Thyroid gland (tissue), 4 donors: Measurements from ENCODE around the gene SLC6A17.

Experiments
- POLR2A ChIP-seq, 2 donors: fragments of 450-650 bp; IDR thresholded peaks; one replicate each; pipeline ENCODE4 v1.6.1; 2017; ENCODE audit warnings: antibody characterized with exemption in 2 of 2, mild to moderate bottlenecking in 2 of 2, moderate library complexity in 1 of 2
- TF ChIP-seq, protein P1 (sequence below), 6 experiments: fragments of 200-600 bp in 3 of 6; fragments of 450-650 bp in 3 of 6; sonication (generic) in 3 of 6; IDR thresholded peaks; one replicate each; pipeline ENCODE4 v1.5.1; 2016 to 2019; ENCODE audit warnings: antibody characterized with exemption in 6 of 6, mild to moderate bottlenecking in 2 of 6, inconsistent platforms in 1 of 6, moderate library complexity in 1 of 6

DNA sequence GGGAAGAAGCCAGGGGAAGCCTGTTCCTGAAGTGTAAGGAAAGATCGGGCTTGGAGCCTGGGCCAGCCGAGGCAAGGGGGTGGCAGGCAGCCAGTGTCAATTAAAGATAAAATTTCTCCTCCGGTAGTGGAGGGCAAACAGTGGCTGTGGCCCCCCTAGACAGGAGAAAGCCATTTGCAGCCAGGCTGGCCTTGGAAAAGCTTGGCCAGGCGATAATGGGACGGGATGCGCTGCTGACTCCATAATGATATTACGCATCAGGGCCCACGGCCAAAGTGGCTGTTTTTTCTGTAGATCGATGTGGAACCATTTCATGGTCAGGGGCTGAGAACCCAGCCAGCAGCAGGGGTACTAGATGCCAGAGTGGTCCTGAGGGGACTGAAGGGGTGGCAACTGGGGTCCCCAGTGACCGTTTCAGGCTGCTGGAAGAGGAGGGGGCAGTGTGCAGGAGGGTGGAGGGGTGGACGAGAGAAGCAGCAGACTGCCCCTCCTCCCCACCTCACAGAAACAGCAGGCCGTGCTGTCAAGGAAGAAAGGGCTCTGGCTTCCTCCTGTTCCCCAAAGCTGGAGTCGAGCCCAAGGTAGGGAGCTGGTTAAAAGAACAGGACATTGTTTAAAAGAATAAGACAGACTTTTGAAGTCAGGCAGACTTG is 85.0 kb downstream of the SLC6A17 start:
- TF ChIP-seq, protein P1, sequence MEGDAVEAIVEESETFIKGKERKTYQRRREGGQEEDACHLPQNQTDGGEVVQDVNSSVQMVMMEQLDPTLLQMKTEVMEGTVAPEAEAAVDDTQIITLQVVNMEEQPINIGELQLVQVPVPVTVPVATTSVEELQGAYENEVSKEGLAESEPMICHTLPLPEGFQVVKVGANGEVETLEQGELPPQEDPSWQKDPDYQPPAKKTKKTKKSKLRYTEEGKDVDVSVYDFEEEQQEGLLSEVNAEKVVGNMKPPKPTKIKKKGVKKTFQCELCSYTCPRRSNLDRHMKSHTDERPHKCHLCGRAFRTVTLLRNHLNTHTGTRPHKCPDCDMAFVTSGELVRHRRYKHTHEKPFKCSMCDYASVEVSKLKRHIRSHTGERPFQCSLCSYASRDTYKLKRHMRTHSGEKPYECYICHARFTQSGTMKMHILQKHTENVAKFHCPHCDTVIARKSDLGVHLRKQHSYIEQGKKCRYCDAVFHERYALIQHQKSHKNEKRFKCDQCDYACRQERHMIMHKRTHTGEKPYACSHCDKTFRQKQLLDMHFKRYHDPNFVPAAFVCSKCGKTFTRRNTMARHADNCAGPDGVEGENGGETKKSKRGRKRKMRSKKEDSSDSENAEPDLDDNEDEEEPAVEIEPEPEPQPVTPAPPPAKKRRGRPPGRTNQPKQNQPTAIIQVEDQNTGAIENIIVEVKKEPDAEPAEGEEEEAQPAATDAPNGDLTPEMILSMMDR (IDR thresholded peaks at IDR 0.05) = no peak
- TF ChIP-seq POLR2A (IDR thresholded peaks at IDR 0.05) = no peak
